HG02885 (cell line): ENCODE measurements around the gene UBTD2.

Experiments
- ATAC-seq: cut with Tn5 transposase; IDR thresholded peaks from one replicate; pipeline ENCODE4 v1.9.1; 2021; ENCODE audit warnings: mild to moderate bottlenecking; ENCODE audit not compliant: unreplicated experiment, poor library complexity

UBTD2 gene

GRCh38 chr5:172178301-172178987, 105.1 kb downstream of the UBTD2 start:
- peak; percentile 13 for ATAC-seq

GRCh38 chr5:172177176-172177575, 106.4 kb downstream of the UBTD2 start:
- no peak for ATAC-seq

GRCh38 chr5:172175263-172175719, 108.3 kb downstream of the UBTD2 start:
- peak; percentile 60 for ATAC-seq

DNA sequence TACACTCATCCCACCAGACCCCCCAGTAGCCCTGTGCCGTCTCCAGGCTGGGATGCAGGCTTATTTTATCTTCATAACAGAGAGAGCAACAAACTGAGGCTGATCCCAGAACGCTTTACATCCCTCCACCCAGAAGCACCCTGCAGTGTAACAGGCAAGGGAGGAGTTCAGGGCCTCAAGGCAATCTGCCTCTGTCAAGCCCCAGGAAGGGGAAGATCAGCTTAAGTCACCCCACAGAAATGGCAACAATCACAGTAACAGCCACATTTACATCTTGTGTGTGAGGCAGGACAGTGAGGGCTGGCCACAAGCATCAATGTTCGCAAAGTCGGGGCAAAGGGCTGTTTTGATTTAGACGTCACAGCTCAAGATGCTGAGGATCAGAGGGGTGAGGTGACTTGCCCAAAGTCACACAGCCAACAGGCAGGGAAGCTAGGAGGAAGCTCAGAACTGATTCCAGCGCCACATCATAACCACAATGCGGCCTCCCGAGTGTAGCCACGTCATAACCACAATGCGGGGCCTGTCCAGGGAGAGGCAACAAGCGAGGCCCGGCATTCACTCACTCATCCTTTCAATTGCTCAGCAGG, 109.9 kb downstream of the UBTD2 start:
- no peak for ATAC-seq

DNA sequence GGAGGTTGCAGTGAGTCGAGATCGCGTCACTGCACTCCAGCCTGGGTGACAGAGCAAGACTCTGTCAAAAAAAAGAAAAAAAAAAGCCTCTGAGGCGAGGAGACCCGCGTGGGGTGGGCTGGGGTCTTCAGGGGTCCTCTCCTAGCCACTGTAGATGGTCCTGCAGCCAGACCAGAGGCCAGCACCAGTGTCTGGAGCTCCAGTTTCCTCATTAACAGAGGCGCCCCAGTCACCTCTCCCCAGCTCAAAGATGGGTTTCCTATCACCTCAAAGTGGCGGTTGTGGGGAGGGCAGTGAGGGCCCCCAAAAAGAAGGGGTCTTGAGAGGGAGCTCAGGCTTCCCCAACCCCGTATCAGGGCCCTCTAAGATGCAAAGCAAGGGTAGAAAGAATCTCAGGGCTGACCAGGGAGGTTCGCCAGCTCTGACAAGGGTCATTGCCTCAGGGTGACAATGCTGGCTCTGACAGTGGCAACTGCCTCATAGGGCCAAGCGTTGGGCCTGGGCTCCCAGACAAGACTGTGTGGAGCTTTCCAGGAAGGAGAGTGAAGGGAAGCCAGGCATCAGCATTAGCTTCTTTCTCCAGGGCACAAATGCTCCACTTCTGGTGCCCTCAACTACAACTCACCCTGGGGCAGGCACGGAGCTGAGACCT, 110.5 kb downstream of the UBTD2 start:
- ATAC-seq: no peak

DNA sequence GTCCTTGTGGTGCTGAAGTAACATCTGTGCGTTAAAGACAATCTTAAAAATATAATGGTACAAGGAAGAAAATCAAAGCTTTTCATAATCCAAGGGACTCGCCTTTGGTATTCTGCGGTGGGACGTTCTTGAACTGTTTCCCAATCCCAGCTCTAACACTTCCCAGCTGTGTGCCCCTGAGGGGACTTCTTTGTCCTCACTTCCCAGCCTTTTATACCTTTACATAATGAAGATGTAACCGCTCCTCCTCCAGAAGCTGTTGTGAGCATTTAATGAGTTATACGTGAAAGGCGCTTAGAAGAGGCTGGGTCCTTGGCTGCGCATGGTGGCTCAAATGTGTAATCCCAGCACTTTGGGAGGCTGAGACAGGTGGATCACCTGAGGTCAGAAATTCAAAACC, 112.4 kb downstream of the UBTD2 start:
- no peak for ATAC-seq

- ATAC-seq: no peak
Measured at GRCh38 chr5:172170251-172170701, 113.3 kb downstream of the UBTD2 start.

DNA sequence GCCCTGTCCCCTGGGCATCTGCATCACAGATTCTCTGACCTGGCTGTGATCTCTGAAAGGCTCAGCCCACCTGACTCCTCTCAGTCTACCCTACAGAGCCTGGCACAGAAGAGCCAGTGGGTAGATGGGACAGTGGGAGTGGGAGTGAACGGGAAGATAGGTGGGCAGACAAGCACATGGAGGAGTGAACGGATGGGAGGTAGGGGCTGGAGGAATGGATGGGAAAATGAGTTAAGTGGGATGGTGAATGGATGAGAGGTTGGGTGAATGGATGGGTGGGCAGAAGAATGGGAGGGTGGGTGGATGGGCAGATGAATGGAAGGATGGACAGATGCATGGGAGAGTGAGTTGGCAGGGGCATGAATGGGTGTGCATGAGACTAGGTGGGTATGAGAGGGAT, 114.3 kb downstream of the UBTD2 start:
- no peak for ATAC-seq

GRCh38 chr5:172168311-172168710, 115.3 kb downstream of the UBTD2 start:
- ATAC-seq: no peak

DNA sequence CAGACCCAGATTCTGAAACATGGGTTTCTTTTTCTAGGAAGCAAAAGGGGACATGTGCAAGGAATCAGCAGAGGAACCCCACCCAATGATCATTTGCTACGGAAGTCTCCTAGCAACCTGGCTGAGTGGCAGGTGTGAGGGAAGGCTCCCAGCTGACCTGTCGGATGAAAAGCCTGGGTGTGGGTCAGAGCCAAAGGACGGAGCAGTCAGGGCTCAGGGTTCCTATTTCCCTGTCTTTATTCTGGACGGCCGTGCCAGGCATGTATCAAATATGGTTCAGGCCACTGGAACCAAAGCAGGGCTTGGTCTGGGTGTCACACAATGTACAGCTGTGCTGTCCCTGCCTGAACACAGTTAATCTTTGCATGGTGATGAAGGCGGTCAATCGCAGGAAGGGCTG, 115.7 kb downstream of the UBTD2 start:
- no peak for ATAC-seq

DNA sequence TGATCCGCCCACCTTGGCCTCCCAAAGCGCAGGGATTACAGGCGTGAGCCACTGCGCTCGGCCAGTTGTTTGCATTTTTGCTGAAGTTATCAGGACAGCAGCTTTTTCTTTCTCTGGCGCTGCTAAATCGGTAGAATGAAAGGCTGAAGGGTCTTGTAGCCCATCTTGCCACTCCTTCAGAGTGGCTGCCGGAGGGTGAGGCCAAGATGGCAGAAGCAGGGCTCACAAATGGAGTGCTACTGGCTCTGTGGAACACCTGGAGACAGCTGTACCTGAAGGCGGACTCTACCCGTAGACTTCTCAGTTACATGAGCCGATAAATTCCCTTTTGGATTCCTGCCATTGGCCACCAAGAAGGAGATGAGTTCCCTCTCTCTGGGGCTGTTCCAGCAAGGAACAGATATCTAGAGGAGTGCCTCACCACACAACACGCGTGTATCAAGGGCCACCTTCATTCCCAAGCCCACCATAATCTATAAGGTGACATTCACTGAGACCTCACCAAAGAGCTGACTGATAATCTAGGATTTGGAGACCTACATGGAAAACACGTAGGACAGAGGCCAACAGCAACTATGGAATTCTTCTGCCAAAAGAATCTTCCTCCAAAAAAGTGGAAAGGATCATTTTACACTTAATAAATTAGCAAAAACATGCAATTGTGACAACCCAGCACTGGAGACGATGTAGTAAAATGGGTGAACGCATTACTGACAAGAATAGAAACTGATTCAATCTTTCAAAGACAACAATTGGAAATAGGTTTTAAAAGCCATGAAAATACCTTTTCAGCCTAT, 117.3 kb downstream of the UBTD2 start:
- no peak for ATAC-seq

- peak; percentile 51 for ATAC-seq
Measured at GRCh38 chr5:172165465-172165864, 118.1 kb downstream of the UBTD2 start.

GRCh38 chr5:172164769-172165212, 118.8 kb downstream of the UBTD2 start:
- ATAC-seq: no peak

- no peak for ATAC-seq
Measured at GRCh38 chr5:172163346-172163745, 120.2 kb downstream of the UBTD2 start.

GRCh38 chr5:172162987-172163343, 120.6 kb downstream of the UBTD2 start:
- ATAC-seq: no peak

DNA sequence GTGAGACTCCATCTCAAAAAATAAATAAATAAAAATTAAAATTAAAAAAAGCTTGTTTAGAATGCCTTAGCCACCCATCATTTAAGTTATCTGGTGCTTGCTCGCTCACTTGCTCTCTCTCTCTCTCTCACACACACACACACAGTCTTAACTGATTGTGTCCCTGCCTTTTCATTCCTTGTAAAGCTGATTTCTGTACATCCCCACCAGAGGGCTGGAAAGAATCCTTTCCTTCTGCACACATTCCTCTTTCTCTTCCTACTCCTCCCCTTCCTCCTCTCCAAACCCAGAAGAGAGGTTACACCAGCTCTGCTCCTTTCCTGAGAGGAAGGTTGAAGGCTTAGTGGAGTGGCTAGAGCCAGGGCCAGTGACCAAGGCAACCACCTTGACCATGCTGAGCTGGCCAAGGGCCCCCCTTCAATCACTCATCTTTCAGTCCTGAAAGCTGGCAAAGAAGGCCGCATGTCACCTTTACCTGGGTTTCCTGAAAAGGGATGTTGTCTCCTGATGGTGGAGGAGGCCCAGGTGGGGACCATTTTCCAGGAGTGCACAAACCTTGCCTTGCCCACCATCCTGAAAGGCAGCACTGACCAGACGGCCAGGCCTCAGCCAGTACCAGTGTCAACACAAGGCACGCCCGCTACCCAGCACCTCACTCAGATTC, 121.1 kb downstream of the UBTD2 start:
- ATAC-seq: no peak

- no peak for ATAC-seq
Measured at GRCh38 chr5:172160506-172160905, 123.1 kb downstream of the UBTD2 start.
